GM19240 (cell line): ENCODE data around the gene DERL3.
A peak's percentile ranks its signal among the peaks of the same experiment; 100 is the strongest.
"Not testable (repeated sequence)": the region's sequence is repeated elsewhere in the genome, so short reads cannot be mapped to it uniquely, and the experiment has no call there.

Source experiments
- DNase-seq: peaks from one replicate; pipeline ENCODE4 v3.0.0; 2011; ENCODE audit warnings: low spot score; ENCODE audit not compliant: insufficient read length

The DERL3 gene

GRCh38 chr22:23838681-23839468, at the start of gene DERL3:
TSS of gene DERL3 (minus strand) at chr22:23839006. CDS start at chr22:23838987, 19 bp downstream.
- DNase-seq = peak; percentile 80

DNA sequence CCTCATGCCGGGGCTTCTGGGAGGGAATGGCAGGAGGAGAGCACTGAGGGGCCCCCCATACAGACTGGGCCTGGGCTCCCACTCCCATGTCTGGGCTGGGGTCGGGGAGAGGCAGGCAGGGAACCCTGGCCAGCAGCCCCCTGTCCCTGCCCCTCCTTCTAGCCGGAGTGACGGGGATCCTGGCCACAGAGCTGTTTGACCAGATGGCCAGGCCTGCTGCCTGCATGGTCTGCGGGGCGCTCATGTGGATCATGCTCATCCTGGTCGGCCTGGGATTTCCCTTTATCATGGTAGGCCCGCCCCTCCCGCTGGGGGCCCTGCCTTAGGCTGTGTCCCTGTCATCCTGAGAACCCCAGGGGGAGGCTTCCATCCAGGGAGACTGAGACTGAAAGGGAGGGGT, 45.3 kb upstream of the DERL3 start:
- no peak for DNase-seq

- no peak for DNase-seq
Observed at GRCh38 chr22:23883658-23884057, 44.9 kb upstream of the DERL3 start.

GRCh38 chr22:23882370-23882769, 43.6 kb upstream of the DERL3 start:
- no peak for DNase-seq

DNA sequence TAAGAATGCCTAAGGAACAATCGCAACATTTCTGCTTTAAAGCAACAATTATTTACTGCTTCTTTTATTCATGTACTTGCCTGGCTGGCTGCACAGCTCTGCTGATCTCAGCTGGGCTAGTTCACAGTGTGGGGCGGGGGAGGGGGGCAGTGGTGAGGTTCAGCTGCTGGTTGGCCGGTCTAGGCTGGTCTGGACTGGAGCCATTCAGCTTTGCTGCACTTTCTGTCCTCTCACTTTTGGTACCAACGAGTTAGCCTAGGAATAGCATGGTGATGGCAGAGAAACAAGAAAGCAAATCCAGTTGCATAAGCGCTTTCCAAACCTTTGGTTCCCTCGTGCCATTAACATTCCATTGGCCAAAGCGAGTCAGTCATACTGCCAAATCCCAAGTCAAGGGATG, 39.4 kb upstream of the DERL3 start:
- no peak for DNase-seq

DNA sequence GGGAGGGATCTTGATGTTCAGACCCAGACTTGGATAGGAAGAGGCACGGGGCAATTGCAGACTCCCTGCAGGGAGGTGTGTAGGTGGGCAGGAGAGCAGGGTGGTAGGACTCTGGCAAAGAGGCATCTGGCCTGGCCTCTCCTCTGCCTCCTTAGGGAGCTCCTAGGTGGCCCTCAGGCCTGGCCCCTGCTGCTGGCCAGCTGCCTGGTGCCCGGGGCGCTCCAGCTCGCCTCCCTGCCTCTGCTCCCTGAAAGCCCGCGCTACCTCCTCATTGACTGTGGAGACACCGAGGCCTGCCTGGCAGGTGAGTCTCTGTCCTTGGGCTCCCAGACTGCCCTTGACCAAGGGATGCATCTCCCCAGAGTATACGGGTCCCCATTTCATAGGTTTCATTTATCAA, 38.8 kb upstream of the DERL3 start:
- DNase-seq = no peak

- DNase-seq = no peak
Observed at GRCh38 chr22:23875801-23876200, 37.0 kb upstream of the DERL3 start.

DNA sequence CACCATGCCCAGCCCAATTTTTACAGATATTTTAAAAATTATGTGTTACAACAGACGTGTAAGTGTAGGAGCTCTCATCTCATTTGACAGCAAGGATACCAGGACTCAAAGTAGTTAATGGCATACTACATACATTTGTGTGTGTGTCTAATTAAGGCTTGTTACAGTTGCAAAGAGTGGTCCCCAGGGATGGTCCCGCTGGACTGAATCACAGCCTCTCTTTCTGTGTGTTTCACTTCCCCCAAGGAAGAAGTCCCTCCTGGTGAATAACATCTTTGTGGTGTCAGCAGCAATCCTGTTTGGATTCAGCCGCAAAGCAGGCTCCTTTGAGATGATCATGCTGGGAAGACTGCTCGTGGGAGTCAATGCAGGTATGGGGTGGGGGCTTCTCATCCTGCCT, 36.1 kb upstream of the DERL3 start:
- DNase-seq = no peak

- DNase-seq = no peak
Observed at GRCh38 chr22:23868580-23868979, 29.8 kb upstream of the DERL3 start.

DNA sequence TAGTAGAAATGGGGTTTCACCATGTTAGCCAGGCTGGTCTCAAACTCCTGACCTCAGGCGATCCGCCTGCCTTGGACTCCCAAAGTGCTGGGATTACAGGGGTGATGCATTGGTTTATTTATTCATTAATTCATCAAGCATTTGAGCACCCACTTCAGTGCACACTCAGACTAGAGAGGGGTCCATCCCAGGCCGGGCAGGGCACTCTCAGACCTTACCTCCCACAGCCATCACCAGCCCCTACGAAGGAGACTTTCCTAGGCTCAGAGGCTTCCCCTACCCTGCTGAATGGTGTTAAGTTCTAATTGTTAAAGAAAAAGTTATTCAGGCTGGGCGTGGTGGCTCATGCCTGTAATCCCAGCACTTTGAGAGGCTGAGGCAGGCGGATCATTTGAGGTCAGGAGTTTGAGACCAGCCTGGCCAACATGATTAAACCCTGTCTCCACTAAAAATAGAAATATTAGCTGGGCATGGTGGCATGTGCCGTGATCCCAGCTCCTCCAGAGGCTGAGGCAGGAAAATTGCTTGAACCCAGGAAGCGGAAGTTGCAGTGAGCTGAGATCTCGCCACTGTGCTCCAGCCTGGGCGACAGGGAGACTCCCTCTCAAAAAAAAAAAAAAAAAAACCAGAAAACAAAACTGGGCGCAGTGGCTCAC, 25.8 kb upstream of the DERL3 start:
- not testable (repeated sequence) for DNase-seq

DNA sequence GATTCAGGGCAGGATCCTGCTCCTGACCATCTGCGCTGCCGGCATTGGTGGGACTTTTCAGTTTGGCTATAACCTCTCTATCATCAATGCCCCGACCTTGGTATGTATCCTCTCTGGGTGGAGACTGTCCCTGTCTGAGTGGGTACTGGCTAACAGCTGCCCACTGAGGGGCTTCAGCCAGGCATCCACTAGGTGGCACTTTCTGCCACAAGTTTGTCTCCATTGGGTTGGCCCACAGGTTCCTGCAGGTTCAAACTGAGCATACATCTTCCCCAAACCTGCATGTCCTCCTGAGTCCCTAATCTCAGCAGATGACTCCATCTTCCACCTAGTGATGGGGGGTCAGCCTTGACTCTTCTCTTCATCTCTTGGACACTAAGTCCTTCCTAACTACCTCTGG, 23.3 kb upstream of the DERL3 start:
- DNase-seq = no peak

GRCh38 chr22:23860187-23860586, 21.4 kb upstream of the DERL3 start:
- not testable (repeated sequence) for DNase-seq

- DNase-seq = no peak
Observed at GRCh38 chr22:23859201-23859600, 20.4 kb upstream of the DERL3 start.

- no peak for DNase-seq
Observed at GRCh38 chr22:23858484-23858815, 19.6 kb upstream of the DERL3 start.

DNA sequence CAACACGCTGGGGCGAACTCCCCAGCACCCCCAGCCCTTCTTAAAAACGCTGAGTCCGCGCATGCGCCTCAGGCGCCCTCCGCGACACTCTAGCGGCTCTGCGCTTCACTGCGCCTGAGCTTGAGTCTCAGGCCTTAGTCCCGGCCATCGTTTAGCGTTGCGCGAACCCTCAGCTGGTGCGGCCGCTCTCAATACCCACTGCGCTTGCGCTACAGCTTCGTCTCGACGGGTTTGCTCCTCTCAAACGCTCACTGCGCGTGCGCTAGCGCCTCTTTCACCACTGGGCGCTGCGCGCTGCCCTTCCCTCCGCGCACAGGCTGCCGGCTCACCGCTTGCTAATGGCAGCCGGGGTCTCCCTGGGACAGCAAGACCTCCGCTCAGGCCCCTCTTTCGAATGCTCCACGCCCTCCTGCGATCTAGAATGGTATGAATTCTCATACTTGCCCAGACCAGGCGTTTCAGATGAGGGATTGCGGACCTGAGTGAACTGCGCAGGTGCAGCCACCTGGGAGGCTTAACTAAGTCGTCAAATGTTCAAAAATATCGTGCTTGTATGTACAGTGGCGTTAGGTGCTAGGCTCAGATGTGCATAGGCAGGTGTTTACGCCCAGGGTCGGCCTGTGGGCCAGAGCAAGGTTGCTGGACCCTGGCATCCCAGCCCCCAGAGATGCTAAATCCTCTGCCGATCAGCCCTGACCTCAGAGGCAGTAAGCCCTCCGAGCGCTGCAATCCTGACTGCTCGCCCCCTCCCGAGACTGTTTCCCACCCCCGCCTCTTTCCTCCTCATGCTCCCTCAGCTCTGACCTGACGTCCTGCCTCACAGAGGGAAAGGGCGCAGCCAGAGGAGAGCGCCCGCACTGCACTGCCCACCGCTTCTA, 19.0 kb upstream of the DERL3 start, which contains the start of gene SLC2A11:
TSS of gene SLC2A11 (plus strand) at position 270 of the 878 bp plus-strand sequence. CDS start at position 395, 125 bp downstream.
- DNase-seq = peak; percentile 99

DNA sequence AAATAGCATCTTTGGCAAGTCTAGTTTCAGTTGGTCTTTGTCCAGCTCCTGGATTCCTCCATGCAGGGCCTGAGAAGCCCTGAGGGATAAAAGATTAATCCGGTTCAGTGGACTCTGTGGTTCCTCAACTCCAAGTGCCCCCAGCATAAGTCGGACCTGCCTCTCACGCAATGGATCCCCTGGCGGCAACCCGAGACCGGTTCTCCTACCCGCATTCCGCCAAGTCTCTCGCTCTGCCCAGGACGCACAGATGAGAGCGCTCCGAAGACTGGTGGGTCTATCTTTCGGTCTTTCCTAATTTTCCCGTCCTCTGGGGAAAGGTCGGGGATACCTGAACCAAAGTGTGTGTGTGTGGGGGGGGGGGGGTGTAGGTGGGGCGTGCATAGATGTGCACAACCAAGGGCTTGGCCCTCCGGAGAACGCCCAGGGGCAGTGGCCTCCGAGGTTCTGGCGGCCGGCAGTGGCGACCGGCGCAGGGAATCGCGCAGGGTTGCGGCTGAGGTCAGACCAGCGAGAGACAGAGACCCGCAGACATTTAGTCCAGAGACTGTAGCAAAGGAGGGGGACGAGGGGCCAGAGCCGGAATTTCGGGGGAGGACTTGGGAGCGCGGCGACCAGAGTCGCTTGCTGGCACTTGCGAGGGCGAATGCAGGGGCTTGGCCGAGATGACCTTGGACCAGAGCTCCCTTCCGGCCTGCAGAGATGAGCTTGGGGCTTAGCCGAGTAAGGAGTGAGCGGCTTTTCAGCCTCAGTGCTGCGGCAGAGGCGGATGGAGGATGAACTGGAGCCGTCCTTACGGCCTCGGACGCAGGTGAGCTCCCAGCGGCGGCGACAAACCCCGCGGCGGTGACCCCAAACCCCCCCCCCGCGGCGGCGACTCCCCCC, 18.2 kb upstream of the DERL3 start:
- peak; percentile 77 for DNase-seq

DNA sequence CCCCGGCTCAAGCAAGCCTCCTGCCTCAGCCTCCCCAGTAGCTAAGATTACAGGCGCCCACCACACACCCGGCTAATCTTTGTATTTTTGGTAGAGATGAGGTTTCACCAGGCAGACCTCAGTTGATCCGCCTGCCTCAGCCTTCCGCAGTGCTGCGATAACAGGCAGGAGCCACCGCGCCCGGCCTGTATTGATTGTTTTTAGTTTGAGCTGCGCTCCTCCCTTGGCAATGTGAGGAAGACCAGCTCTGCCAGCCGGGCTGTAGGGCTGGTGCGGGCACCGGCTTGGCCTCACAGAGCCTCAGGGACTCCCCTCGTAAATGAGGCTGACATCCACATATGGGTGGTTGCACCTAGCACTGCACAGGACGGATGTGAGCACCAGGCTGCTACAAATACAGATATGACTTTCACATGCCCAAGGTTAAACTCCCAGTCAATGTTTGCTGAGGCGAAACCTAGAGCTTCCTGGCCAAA, 11.4 kb upstream of the DERL3 start:
- no peak for DNase-seq

DNA sequence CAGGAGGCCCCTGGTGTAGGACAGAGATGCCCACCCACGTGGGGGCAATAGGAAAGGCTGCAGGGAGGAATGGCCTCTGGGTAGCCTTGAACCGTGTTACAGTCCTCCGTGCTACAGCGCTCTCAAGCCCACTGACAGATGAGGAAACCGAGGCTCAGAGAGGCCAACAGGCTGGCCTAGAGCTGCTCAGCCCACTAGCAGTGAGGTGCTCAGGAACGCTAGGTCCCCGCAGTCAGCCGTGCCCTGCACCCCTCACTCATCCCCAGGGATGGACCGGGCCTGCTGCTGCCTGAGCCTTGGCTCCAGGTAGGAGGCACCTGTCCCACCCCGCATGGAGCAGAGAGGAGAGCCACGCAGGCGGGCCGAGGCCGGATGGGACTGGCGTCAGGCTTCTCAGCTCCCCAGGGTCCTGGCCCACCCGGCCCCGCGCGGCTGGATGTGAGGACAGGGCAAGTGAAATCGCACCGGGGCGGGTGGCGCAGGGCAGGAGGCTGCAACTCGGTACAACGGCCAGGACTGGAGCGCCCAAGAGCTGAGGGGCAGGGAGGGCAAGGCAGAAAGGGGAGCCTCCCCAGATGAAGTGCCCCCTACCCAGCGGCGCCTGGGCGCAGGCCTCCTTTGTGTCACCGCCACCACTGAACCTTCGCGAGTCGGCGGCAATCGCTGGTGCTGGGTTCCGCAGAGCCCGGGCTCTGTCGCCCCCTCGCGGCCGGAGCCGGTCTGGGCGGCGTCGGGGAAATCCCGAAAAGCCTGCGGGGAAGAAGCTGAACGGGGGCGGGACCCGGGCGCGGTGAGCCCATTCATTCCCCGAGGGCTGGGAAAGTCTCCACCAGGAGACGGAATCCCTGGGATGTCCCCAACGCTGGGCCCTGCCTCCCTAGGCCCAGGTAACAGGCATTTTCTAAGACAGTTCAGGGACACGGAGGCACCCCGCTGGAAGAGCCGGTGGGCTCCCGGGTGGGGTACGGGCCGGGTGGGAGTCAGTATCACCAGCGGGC, 10.5 kb upstream of the DERL3 start:
- DNase-seq = peak; percentile 82

DNA sequence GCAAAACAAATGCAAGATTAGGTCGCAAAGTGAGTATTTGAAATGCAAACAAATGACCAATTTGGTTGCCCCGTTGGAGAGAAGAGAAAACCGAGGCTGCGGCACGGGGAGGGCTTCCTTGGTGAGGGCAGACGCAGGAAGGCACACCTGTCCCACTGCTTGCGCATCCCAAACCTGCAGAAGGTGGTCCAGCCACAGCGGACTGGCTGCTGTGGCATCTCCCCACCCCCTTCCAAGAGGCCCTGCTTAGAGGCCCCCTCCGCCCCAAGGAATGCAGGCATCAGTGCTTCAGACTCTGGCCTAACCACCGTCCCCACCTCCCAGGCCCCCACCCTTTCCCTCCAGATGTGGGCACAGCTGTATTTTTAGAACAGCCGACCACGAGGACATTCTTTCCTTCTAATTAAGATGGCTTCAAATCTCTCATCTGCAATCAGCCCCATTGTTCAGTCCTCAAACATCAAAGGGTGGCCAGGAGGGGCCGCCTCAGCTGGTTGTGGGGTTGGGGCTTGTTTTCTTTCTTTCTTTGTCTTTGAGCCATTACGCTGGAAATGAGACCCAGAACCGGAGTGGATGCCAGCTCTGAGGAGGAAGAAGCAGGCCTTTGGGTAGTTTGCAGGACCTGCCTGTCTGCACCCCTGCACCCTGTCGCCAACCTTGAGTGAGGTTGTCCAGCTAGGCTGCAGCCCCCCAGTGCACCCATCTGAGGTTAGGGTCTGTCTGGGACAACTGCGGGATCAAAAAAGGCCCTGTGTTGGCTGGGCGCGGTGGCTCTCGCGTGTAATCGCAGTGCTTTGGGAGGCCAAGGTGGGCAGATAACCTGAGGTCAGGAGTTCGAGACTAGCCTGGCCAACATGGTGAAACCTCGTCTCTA, 9.4 kb upstream of the DERL3 start:
- no peak for DNase-seq
